ENCODE measurements around the gene NR1I3.

NR1I3 gene

DNA sequence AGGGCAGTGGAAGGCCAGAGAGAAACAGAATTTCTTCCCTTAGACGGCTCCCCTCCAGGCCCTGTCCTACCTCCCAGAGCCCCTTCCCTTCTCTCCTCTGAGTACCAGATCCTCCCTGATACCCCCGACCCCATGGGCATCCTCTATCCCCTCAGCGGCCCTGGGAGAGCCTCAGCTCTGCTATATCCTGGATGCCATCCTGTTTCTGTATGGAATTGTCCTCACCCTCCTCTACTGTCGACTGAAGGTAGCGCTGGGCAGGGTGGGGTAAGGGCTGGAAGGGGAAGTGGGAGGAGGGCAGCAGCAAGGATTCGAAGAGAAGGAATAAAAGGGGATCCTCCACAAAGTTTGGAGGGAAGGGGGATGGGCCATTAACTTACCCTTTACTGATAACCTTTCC is 20.2 kb downstream of the NR1I3 start:
- no peak overlapping the region for H3K27ac ChIP-seq (ENCODE audit: low read depth, low read length)
- no peak overlapping the region for H3K9ac ChIP-seq (ENCODE audit: low read depth, low read length)
- no peaks in the 10 kb centered on the region for H3K27me3 ChIP-seq (ENCODE audit: control insufficient read depth, insufficient read depth, low read length)
- no peak overlapping the region for H3K4me3 ChIP-seq (ENCODE audit: low read depth, low read length)
- peaks cover 25% of the 10 kb centered on the region for H3K36me3 ChIP-seq (ENCODE audit: control insufficient read depth, insufficient read depth, low read length)
- peaks cover 6% of the 10 kb centered on the region; the same call in 1 of the 2 replicates for H3K4me1 ChIP-seq (ENCODE audit: control insufficient read depth, insufficient read depth, low read length)
- H3K9me3 ChIP-seq (ENCODE audit: control insufficient read depth, insufficient read depth, low read length) = no peaks in the 10 kb centered on the region

DNA sequence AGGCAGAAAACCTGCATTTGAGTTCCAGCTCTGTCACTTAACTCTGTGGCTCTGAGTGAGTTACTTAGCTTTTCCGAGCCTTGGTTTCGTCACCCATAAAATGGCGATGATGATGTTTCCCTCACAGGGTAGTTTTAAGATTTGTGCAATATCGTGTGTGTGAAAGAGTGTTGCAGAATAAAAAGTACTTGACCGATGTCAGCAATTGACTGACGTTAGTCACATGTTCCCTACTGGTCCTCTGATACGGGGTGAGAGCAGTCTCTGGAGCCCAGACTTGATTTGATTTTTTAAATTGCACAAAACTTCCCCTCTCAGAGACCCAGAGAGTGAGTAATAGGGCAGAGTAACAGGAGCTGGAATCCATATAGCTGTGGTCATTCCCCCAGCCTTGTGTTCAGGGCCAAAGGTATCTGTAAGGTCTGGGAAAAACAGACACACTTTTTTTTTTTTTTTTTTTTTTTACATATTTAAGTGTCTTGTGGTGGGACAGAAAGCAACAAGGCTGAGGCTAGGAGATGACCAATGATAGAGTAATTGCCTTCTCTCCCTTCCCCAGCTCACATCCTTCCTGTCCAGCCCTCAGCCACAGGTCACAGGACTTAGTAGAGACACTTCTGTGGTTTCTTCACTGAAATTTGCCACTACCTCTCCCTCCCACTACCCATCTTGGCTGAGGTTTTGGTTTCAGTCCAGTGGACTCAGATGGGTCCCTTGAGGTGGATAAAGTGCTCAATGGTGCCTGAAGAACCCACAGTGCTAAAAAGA is 20.9 kb downstream of the NR1I3 start:
- peaks cover 6% of the 10 kb centered on the region; the same call in 1 of the 2 replicates for H3K4me1 ChIP-seq (ENCODE audit: control insufficient read depth, insufficient read depth, low read length)
- no peaks in the 10 kb centered on the region for H3K27me3 ChIP-seq (ENCODE audit: control insufficient read depth, insufficient read depth, low read length)
- peaks cover 32% of the 10 kb centered on the region for H3K36me3 ChIP-seq (ENCODE audit: control insufficient read depth, insufficient read depth, low read length)
- H3K4me3 ChIP-seq (ENCODE audit: low read depth, low read length) = no peak overlapping the region
- peak overlapping the region; percentile 25 for H3K27ac ChIP-seq (ENCODE audit: low read depth, low read length)
- no peak overlapping the region for H3K9ac ChIP-seq (ENCODE audit: low read depth, low read length)
- H3K9me3 ChIP-seq (ENCODE audit: control insufficient read depth, insufficient read depth, low read length) = no peaks in the 10 kb centered on the region

DNA sequence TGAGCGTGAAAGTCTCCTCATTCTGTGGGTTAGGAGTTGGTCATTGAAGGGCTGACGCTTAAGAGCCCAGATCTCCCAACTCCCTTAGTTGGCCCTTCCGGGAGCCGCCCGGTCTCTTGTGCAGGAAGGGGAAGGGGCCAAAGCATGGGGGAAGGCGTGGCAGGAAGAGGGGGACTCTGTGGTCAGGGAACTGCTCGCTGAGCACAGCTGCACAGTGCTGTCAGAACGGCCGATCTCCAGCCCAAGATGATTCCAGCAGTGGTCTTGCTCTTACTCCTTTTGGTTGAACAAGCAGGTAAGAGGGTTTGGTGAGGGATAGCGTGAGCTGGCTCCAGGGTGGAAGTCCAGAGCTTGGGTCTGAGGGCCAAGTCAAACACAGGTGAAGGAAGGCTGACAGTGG is 22.9 kb downstream of the NR1I3 start, which contains the start of gene FCER1G:
Gene FCER1G (plus strand): TSS at position 220 of the 400 bp plus-strand sequence. CDS start 27 bp downstream, at position 247.
- peaks cover 7% of the 10 kb centered on the region; the same call in 1 of the 2 replicates for H3K4me1 ChIP-seq (ENCODE audit: control insufficient read depth, insufficient read depth, low read length)
- peaks cover 53% of the 10 kb centered on the region for H3K36me3 ChIP-seq (ENCODE audit: control insufficient read depth, insufficient read depth, low read length)
- H3K4me3 ChIP-seq (ENCODE audit: low read depth, low read length) = no peak within 1 kb of the TSS
- H3K27me3 ChIP-seq (ENCODE audit: control insufficient read depth, insufficient read depth, low read length) = no peaks in the 10 kb centered on the region
- no peak within 1 kb of the TSS for H3K9ac ChIP-seq (ENCODE audit: low read depth, low read length)
- no peak within 1 kb of the TSS for H3K27ac ChIP-seq (ENCODE audit: low read depth, low read length)
- H3K9me3 ChIP-seq (ENCODE audit: control insufficient read depth, insufficient read depth, low read length) = no peaks in the 10 kb centered on the region

DNA sequence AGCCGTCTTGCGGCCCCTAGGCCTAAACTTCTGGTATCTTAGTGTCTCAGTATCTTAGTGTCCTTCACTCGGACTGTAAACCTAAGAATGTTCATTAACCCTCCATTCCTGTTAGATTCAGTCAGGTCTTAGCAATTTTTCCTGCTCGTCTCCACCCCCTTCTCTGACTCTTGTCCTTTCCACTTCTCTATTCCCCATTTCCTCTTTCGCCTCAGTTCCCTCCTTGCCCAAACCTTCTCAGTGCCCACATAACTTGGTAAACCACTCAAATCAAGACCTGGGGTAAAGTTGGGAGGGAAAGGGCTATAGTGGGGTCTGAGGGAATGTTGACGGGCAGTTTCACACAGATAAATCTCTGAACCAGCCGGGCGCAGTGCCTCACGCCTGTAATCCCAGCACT is 23.6 kb downstream of the NR1I3 start:
- Histone ChIP-seq H3K9me3 (ENCODE audit: control insufficient read depth, insufficient read depth, low read length) (no peaks in the 10 kb centered on the region), H3K36me3 (ENCODE audit: control insufficient read depth, insufficient read depth, low read length) (peaks cover 58% of the 10 kb centered on the region), H3K27me3 (ENCODE audit: control insufficient read depth, insufficient read depth, low read length) (no peaks in the 10 kb centered on the region), H3K4me3 (ENCODE audit: low read depth, low read length) (no peak overlapping the region), H3K4me1 (ENCODE audit: control insufficient read depth, insufficient read depth, low read length) (peaks cover 9% of the 10 kb centered on the region; the same call in 1 of the 2 replicates), H3K27ac (ENCODE audit: low read depth, low read length) (no peak overlapping the region), H3K9ac (ENCODE audit: low read depth, low read length) (no peak overlapping the region)

DNA sequence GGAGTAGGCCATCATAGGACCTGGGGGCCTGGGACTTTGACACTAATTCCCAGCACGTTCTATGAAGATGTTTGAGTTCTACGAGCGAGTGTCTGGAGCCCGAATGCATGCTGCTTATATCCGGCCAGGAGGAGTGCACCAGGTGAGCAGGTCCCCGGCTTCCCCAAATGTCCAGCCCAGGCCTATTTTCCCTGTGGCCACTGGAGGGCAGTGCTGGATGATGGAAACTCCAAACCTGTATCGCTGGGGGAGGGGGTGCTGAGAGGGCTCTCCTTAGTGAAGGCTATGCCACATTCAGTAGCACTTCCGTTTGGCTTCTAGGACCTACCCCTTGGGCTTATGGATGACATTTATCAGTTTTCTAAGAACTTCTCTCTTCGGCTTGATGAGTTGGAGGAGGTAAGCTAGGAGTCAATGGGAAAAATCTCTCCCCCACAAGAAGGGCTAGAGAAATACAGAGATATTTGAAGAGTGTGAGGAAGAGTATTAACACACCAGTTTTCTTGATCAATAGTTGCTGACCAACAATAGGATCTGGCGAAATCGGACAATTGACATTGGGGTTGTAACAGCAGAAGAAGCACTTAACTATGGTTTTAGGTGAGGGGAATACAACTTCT is 28.1 kb downstream of the NR1I3 start:
- Histone ChIP-seq H3K4me3 (ENCODE audit: low read depth, low read length) (no peak overlapping the region), H3K36me3 (ENCODE audit: control insufficient read depth, insufficient read depth, low read length) (peaks cover 88% of the 10 kb centered on the region), H3K9ac (ENCODE audit: low read depth, low read length) (no peak overlapping the region), H3K27me3 (ENCODE audit: control insufficient read depth, insufficient read depth, low read length) (no peaks in the 10 kb centered on the region), H3K4me1 (ENCODE audit: control insufficient read depth, insufficient read depth, low read length) (peaks cover 3% of the 10 kb centered on the region; the same call in 1 of the 2 replicates), H3K9me3 (ENCODE audit: control insufficient read depth, insufficient read depth, low read length) (no peaks in the 10 kb centered on the region), H3K27ac (ENCODE audit: low read depth, low read length) (no peak overlapping the region)

DNA sequence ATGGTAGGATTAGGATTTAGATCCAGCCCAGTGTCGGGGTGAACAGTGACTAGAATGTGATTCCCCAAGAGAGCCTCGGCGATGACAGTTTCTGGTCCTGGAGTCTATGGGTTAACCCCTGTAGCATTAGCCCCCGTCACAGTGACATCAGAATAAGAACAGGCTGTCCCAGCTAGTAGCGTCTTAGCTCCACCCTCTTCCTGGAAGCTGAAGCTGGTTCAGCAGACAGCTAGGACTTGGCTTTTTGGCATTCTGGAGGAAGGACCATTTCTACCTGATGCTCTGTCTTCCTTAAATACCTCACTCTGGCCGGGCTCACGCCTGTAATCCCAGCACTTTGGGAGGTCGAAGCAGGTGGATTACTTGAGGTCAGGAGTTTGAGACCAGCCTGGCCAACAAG is 30.8 kb downstream of the NR1I3 start:
- Histone ChIP-seq H3K9me3 (ENCODE audit: control insufficient read depth, insufficient read depth, low read length) (no peaks in the 10 kb centered on the region), H3K27ac (ENCODE audit: low read depth, low read length) (no peak overlapping the region), H3K4me3 (ENCODE audit: low read depth, low read length) (no peak overlapping the region), H3K9ac (ENCODE audit: low read depth, low read length) (no peak overlapping the region), H3K4me1 (ENCODE audit: control insufficient read depth, insufficient read depth, low read length) (peaks cover 3% of the 10 kb centered on the region; the same call in 1 of the 2 replicates), H3K36me3 (ENCODE audit: control insufficient read depth, insufficient read depth, low read length) (peaks cover 77% of the 10 kb centered on the region), H3K27me3 (ENCODE audit: control insufficient read depth, insufficient read depth, low read length) (no peaks in the 10 kb centered on the region)

DNA sequence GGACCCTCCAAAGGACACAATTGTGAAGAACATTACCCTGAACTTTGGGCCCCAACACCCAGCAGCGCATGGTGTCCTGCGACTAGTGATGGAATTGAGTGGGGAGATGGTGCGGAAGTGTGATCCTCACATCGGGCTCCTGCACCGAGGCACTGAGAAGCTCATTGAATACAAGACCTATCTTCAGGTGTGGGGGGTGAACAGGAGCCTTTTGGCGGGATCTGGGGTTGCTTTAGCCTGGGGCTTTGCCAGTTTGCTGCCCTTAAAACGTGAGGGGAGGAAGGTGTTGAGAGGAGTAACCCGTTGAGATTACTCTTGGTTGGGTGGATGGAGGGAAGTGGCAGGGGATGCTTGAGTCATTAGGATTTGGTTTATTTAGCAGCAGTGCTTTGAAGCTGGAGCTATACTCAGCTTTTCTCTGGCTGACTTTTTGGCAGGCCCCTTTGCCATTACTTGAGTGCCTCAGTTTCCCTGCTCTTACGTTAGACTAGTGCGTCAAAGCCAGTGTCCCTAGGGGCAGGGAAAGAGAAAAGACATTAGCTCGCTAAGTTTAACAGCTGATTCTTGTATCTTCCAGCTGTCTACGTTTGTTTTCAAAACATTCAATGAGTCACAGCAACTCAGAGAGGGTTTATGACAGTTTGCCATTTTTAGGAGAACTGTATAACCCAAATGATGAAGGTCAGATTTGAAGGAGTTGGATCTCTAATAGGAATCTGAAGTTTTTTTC is 31.4 kb downstream of the NR1I3 start:
- Histone ChIP-seq H3K27me3 (ENCODE audit: control insufficient read depth, insufficient read depth, low read length) (no peaks in the 10 kb centered on the region), H3K4me3 (ENCODE audit: low read depth, low read length) (no peak overlapping the region), H3K9me3 (ENCODE audit: control insufficient read depth, insufficient read depth, low read length) (no peaks in the 10 kb centered on the region), H3K9ac (ENCODE audit: low read depth, low read length) (no peak overlapping the region), H3K4me1 (ENCODE audit: control insufficient read depth, insufficient read depth, low read length) (peaks cover 7% of the 10 kb centered on the region), H3K36me3 (ENCODE audit: control insufficient read depth, insufficient read depth, low read length) (peaks cover 71% of the 10 kb centered on the region), H3K27ac (ENCODE audit: low read depth, low read length) (no peak overlapping the region)

DNA sequence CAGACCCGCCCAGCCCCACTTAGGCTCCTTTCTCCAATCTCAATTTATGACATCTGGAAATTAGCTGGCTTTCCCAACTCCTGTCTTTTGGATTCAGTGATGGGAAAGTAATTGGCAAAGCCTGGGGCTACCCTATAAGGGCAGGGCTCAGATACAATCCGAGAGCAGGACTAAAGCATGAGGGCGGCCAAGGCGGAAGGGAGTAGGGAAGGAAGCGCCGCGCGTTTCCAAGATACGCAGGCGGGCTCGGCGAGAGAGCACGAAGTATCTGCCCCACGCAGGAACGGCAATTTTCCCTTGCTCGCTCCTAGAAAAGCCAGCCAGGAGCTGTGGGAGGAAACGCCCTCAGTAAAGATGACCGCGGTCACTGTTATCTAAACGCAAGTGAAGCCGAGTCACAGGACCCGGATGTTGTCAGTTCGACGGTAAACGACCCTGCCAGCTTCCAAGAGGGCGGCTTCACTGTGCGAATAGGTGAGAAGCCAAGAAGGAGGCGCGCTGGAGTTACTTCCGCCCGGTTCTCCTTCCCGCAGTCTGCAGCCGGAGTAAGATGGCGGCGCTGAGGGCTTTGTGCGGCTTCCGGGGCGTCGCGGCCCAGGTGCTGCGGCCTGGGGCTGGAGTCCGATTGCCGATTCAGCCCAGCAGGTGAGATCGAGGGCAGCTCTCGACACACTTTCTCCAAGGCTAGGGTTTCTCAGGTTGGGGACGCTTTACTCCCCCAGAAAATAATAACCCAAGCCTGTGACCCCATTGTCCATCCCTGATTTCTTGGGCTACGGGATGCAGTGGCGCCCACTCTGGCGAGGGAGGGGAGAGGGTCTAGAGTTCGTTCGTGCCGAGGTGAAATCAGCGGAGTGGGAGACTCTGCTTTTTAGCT is 35.9 kb downstream of the NR1I3 start, which contains the start of gene NDUFS2:
Gene NDUFS2 (plus strand): TSS at position 532 of the 877 bp plus-strand sequence. CDS start 19 bp downstream, at position 551.
- Histone ChIP-seq H3K9me3 (ENCODE audit: control insufficient read depth, insufficient read depth, low read length) (no peaks in the 10 kb centered on the region), H3K27me3 (ENCODE audit: control insufficient read depth, insufficient read depth, low read length) (no peaks in the 10 kb centered on the region), H3K4me1 (ENCODE audit: control insufficient read depth, insufficient read depth, low read length) (peaks cover 46% of the 10 kb centered on the region), H3K9ac (ENCODE audit: low read depth, low read length) (peak within 1 kb of the TSS; percentile 90), H3K27ac (ENCODE audit: low read depth, low read length) (peak within 1 kb of the TSS; percentile 94), H3K4me3 (ENCODE audit: low read depth, low read length) (peak within 1 kb of the TSS; percentile 75), H3K36me3 (ENCODE audit: control insufficient read depth, insufficient read depth, low read length) (peaks cover 36% of the 10 kb centered on the region)

DNA sequence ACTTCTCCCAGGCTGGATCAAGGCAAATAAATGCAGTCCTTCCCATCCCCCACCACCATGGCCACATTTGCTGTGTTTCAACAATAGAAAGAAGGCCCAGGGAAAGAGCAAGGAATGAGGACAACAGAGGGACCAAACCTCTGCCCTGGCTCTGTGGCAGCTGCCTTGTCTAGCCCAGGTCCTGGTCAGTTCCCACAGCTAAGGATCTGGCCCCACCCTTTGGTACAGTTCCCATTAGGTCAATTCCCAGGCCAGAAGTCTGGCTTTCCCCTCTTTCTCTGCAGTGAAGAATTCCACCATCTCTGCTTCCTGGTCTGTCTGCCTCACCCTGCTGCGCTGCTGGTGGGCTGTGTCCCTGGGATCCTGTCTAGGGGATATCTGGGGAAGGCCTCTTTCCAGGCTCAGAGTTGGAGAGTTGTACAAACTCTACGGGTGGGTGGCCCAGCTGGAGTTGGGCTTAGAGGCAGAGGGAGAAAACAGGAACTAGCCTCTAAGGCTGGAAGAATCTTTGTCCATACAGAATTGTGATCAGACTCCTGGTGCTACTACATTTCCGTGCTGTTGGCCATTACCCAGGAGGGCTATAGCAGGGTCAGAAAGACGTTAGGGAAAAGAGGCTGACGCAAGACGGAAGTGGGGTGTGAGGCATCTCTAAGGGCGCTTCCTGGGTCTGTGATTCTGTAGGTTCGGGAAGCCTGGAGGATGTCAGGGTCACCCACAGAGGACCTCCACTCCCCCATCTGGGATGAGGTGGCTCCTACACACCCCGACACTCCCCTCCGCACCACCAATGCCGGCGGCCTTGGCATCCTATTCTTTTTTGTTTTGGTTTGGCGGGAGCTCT is 36.8 kb downstream of the NR1I3 start:
- H3K9me3 ChIP-seq (ENCODE audit: control insufficient read depth, insufficient read depth, low read length) = no peaks in the 10 kb centered on the region
- H3K4me1 ChIP-seq (ENCODE audit: control insufficient read depth, insufficient read depth, low read length) = peaks cover 46% of the 10 kb centered on the region
- peak overlapping the region; percentile 94 for H3K27ac ChIP-seq (ENCODE audit: low read depth, low read length)
- no peaks in the 10 kb centered on the region for H3K27me3 ChIP-seq (ENCODE audit: control insufficient read depth, insufficient read depth, low read length)
- peak overlapping the region; percentile 55 for H3K9ac ChIP-seq (ENCODE audit: low read depth, low read length)
- H3K4me3 ChIP-seq (ENCODE audit: low read depth, low read length) = 0 out of 2 replicates have a peak overlapping the region, but pooled peaks have one; percentile 3
- peaks cover 28% of the 10 kb centered on the region for H3K36me3 ChIP-seq (ENCODE audit: control insufficient read depth, insufficient read depth, low read length)

Measured in HUES48 (cell line).